Activated CD8-positive, alpha-beta memory T cell treated with anti-CD3 and anti-CD28 coated beads, Interleukin-2, amount 10 ng/mL, durations not matched to agents 7 days and 5 days (primary cell): Measurements from ENCODE around the gene B4GALT2. TPM values are rescaled to one million over a fixed set of nuclear protein-coding genes. Genes with fewer than 3 reads are reported as not detected.

Experiments
- ATAC-seq: fragments of 150-1000 bp; cut with Tn5 transposase; one replicate; pipeline ENCODE4 v1.10.0; 2021; ENCODE audit warnings: moderate library complexity
- CTCF ChIA-PET: fragments of 350-600 bp; sonication (Branson Sonifier 250); formaldehyde crosslinking; loops from one replicate; lab custom pipeline; 2021; ENCODE audit warnings: antibody characterized with exemption; lab: Charles Lee
- DNase-seq: peaks from one replicate; pipeline ENCODE4 v3.0.0-alpha.2; 2020
- H3K27ac Mint-ChIP-seq: one replicate; pipeline ENCODE4 v1.8.0; 2021; ENCODE audit warnings: mild to moderate bottlenecking, mixed read lengths
- H3K27me3 Mint-ChIP-seq: one replicate; pipeline ENCODE4 v1.8.0; 2021; ENCODE audit warnings: mixed read lengths
- H3K36me3 Mint-ChIP-seq: one replicate; pipeline ENCODE4 v1.8.0; 2021; ENCODE audit warnings: mild to moderate bottlenecking, mixed read lengths
- H3K4me1 Mint-ChIP-seq: one replicate; pipeline ENCODE4 v1.8.0; 2021; ENCODE audit warnings: mixed read lengths
- H3K4me3 Mint-ChIP-seq: one replicate; pipeline ENCODE4 v1.8.0; 2021; ENCODE audit warnings: mild to moderate bottlenecking, moderate library complexity, mixed read lengths
- H3K9me3 Mint-ChIP-seq: one replicate; pipeline ENCODE4 v1.8.0; 2022; ENCODE audit warnings: low read depth, mixed read lengths
- total RNA-seq, 2 experiments: library from RNA; stranded (reverse); gene quantifications; one replicate each; pipeline ENCODE4 v1.2.3, GENCODE V29; 2021

The B4GALT2 gene
- total RNA-seq, 2 experiments from 2014 or later: 20.1 to 25.5 TPM

- no peak for DNase-seq
- ATAC-seq: no peak
- CTCF ChIA-PET: interaction anchor here (9.4 kb wide), 1 partner anchor 16 kb away, joined by 123 read pairs; the partner anchor contains the start of gene ARTN
- no peak overlapping the region for H3K4me3 Mint-ChIP-seq
- no peaks in the 10 kb centered on the region for H3K9me3 Mint-ChIP-seq
- no peaks in the 10 kb centered on the region for H3K27me3 Mint-ChIP-seq
- H3K36me3 Mint-ChIP-seq: peaks cover 5% of the 10 kb centered on the region
- no peak overlapping the region for H3K27ac Mint-ChIP-seq
- H3K4me1 Mint-ChIP-seq: peaks cover 14% of the 10 kb centered on the region
These were observed 27.7 kb upstream of the B4GALT2 start for GRCh38 chr1:43951021-43951985.

DNA sequence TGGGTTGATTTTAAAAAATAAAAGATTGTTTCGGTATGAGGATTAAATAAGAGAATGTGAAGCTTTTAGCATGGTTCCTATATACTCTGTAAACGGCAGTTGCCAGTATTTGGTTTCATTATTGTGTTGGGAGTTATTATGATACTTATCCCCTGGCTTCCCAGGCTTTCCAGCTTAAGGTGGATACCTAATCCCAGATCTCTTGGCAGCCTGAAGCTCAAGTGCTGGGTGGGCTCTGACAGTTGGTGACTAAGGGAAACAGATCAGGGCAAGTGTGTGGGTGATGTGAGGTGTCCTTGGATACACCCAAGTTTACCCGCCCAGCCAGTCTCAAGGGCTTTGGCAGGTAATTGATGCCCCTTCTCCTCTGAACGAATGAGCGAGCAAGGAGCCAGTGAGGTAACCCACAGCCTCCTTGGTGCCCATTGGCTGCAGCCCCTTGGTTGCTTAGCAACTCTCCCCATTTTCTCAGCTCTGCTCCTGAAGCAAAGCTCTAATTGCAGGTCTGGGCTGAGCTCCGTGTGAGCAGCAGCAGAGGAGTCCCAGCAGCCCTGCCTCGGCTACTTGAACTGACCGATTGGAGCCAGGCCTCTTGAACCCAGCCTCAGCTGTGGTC lies 26.2 kb upstream of the B4GALT2 start:
- no peaks in the 10 kb centered on the region for H3K9me3 Mint-ChIP-seq

DNA sequence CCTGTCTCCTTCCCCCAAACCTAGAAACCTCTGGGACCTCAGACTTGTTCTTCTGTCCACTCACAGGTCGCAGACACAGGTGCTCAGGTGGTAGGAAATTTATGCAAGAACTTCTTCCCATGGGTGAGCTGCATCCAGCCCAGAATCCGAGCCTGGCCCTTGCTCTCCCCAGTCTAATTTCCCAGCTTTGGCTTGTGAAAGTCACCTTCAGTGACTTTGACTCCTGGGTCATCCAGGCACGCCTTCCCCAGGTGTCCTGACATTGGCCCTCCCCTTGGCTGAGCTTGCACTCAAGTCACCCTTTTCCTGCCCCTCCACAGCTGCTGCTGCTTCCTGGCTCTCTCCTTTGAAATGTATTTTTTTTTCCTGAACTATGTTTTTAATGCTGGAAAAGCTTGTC lies 25.6 kb upstream of the B4GALT2 start:
- H3K27ac Mint-ChIP-seq: no peak overlapping the region
- no peaks in the 10 kb centered on the region for H3K27me3 Mint-ChIP-seq
- ATAC-seq (no peak), DNase-seq (no peak)
- H3K36me3 Mint-ChIP-seq: peaks cover 5% of the 10 kb centered on the region
- CTCF ChIA-PET: interaction anchor here (0.7 to 2.3 kb wide), 3 partner anchors 17 to 190 kb away, joined by 3 to 8 read pairs (median 3); partner anchors contain the start of gene ARTN
- peaks cover 6% of the 10 kb centered on the region for H3K4me1 Mint-ChIP-seq
- H3K4me3 Mint-ChIP-seq: no peak overlapping the region
- H3K9me3 Mint-ChIP-seq: no peaks in the 10 kb centered on the region

More for the DNA sequence above, 26.2 kb upstream of the B4GALT2 start:
- no peak for ATAC-seq
- no peak overlapping the region for H3K4me3 Mint-ChIP-seq
- no peak for DNase-seq
- H3K27me3 Mint-ChIP-seq: no peaks in the 10 kb centered on the region
- no peak overlapping the region for H3K27ac Mint-ChIP-seq
- peaks cover 5% of the 10 kb centered on the region for H3K36me3 Mint-ChIP-seq
- peaks cover 11% of the 10 kb centered on the region for H3K4me1 Mint-ChIP-seq
- CTCF ChIA-PET: interaction anchor here (0.7 to 2.3 kb wide), 2 partner anchors 18 to 190 kb away, joined by 3 to 8 read pairs; partner anchors contain the start of gene ARTN

DNA sequence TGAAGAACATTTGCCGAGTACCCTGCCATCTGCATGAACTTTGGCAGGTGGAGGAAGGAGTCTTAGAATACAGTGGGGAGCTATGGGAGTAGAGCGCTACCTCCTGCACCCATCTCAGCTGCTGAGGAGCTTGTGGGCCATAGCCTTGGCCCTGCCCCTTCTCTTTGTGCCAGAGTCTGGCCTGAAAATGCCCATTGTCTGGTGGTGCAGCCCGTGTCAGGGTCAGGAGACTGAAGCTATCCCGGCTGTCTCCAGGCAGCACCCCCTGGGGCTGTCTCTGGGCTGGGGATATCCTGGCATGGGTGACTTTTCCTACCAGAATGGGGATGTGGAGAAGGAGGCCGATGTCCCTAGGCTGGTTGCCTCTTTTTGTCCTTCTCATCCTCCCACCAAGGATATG lies 25.0 kb upstream of the B4GALT2 start:
- no peaks in the 10 kb centered on the region for H3K27me3 Mint-ChIP-seq
- ATAC-seq: no peak
- CTCF ChIA-PET: interaction anchor here (1.0 to 2.3 kb wide), 2 partner anchors 18 to 20 kb away, joined by 3 to 8 read pairs; partner anchors contain the start of gene ARTN
- no peak for DNase-seq
- no peak overlapping the region for H3K27ac Mint-ChIP-seq
- no peak overlapping the region for H3K4me3 Mint-ChIP-seq
- H3K9me3 Mint-ChIP-seq: no peaks in the 10 kb centered on the region
- no peaks in the 10 kb centered on the region for H3K4me1 Mint-ChIP-seq
- peaks cover 5% of the 10 kb centered on the region for H3K36me3 Mint-ChIP-seq

DNA sequence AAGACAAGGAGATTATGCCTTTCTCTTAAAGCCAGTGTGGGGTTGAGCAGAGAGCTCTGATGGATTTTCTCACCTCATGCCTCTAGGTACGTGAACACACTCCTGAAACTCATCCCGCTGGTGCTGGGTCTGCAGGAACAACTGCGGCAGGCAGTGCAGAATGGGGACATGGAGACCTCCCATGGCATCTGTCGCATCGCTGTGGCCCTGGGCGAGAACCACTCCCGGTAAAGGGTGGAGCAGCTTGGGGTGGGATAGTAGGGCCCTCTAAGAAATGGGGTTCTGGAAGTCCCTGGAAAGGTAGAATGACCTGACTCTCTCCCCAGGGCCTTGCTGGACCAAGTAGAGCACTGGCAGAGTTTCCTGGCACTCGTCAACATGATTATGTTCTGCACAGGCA lies 22.8 kb upstream of the B4GALT2 start:
- no peak for ATAC-seq
- H3K27ac Mint-ChIP-seq: no peak overlapping the region
- H3K4me1 Mint-ChIP-seq: no peaks in the 10 kb centered on the region
- DNase-seq: no peak
- no peaks in the 10 kb centered on the region for H3K36me3 Mint-ChIP-seq
- H3K27me3 Mint-ChIP-seq: no peaks in the 10 kb centered on the region
- CTCF ChIA-PET: interaction anchor here (0.9 to 1.4 kb wide), 2 partner anchors 9 to 10 kb away, joined by 3 to 4 read pairs; partner anchors contain the start of gene IPO13
- H3K4me3 Mint-ChIP-seq: no peak overlapping the region
- no peaks in the 10 kb centered on the region for H3K9me3 Mint-ChIP-seq

GRCh38 chr1:43957407-43958040 lies 21.5 kb upstream of the B4GALT2 start:
- CTCF ChIA-PET: interaction anchor here (0.5 to 1.8 kb wide), 3 partner anchors 10 to 908 kb away, joined by 3 to 4 read pairs (median 3); partner anchors contain the start of gene IPO13
- DNase-seq (no peak), ATAC-seq (no peak)
- no peak overlapping the region for H3K27ac Mint-ChIP-seq
- H3K4me3 Mint-ChIP-seq: no peak overlapping the region
- H3K36me3 Mint-ChIP-seq: no peaks in the 10 kb centered on the region
- H3K27me3 Mint-ChIP-seq: no peaks in the 10 kb centered on the region
- no peaks in the 10 kb centered on the region for H3K9me3 Mint-ChIP-seq
- H3K4me1 Mint-ChIP-seq: peaks cover 2% of the 10 kb centered on the region

DNA sequence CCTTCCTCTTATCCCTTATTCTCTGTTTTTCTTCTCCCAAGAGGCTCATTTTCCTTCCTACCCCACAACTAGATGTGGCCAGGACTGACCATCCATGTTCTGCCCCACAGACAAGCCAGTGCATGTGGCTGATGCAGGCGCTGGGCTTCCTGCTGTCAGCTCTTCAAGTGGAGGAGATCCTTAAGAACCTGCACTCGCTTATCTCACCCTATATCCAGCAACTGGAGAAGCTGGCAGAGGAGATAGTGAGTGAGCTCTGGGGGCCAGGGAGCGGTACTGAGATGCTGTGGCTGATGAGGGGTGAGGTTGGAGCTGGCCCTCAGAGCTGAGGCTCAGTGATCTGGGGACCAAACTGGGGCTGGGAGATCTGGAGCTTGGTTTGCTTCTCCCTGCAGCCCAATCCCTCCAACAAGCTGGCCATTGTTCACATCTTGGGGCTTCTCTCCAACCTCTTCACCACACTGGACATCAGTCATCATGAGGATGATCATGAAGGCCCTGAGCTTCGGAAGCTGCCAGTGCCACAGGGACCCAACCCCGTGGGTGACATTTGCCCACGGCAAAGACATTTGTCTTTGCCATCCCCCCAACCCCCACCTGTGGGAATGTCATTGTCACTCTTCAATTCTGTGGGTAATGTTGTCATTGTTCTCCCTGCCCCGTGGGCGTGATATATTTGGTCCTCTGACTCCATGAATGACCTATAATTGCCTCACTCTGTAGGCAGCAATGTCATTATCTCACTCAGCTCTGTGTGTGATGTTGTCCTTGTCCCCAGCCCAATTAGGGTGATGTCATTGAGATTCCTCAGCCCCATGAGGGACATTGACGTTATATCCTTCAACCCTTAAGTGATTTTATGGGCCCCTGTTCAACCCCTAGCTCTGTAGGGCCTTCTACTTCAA lies 20.4 kb upstream of the B4GALT2 start:
- no peak overlapping the region for H3K27ac Mint-ChIP-seq
- no peaks in the 10 kb centered on the region for H3K27me3 Mint-ChIP-seq
- H3K9me3 Mint-ChIP-seq: no peaks in the 10 kb centered on the region
- DNase-seq (no peak), ATAC-seq (no peak)
- CTCF ChIA-PET: interaction anchor here (0.5 to 1.8 kb wide), 4 partner anchors 11 to 304 kb away, joined by 3 to 6 read pairs (median 4); partner anchors contain the start of gene IPO13
- no peaks in the 10 kb centered on the region for H3K36me3 Mint-ChIP-seq
- H3K4me3 Mint-ChIP-seq: no peak overlapping the region
- peaks cover 10% of the 10 kb centered on the region for H3K4me1 Mint-ChIP-seq

DNA sequence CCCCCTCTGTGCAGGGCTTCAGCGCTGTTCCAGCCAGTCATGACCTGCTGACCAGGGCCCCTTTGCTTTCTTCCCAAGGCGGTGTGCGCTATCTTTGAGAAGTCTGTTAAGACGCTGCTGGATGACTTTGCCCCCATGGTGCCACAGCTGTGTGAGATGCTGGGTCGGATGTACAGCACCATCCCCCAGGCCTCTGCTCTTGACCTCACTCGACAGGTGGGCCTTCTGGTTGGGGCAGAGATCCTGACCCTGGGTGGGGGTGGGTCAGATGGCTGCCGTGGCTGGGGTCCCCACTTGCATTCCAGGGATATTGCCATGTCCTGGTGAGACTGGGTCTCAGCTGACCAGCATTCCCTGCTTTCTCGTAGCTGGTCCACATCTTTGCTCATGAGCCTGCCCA lies 18.2 kb upstream of the B4GALT2 start:
- H3K4me3 Mint-ChIP-seq: no peak overlapping the region
- CTCF ChIA-PET: no interaction called here
- ATAC-seq: no peak
- H3K4me1 Mint-ChIP-seq: peaks cover 10% of the 10 kb centered on the region
- no peak for DNase-seq
- no peak overlapping the region for H3K27ac Mint-ChIP-seq
- H3K9me3 Mint-ChIP-seq: no peaks in the 10 kb centered on the region
- H3K27me3 Mint-ChIP-seq: no peaks in the 10 kb centered on the region
- no peaks in the 10 kb centered on the region for H3K36me3 Mint-ChIP-seq

GRCh38 chr1:43961692-43962091 lies 17.3 kb upstream of the B4GALT2 start:
- Mint-ChIP-seq H3K27ac (no peak overlapping the region), H3K4me3 (no peak overlapping the region), H3K27me3 (no peaks in the 10 kb centered on the region), H3K9me3 (no peaks in the 10 kb centered on the region), H3K36me3 (no peaks in the 10 kb centered on the region), H3K4me1 (peaks cover 10% of the 10 kb centered on the region)
- DNase-seq: no peak
- ATAC-seq: no peak
- CTCF ChIA-PET: interaction anchor here (0.9 kb wide), 1 partner anchor 74 kb away, joined by 3 read pairs; no protein-coding TSS in a partner anchor

DNA sequence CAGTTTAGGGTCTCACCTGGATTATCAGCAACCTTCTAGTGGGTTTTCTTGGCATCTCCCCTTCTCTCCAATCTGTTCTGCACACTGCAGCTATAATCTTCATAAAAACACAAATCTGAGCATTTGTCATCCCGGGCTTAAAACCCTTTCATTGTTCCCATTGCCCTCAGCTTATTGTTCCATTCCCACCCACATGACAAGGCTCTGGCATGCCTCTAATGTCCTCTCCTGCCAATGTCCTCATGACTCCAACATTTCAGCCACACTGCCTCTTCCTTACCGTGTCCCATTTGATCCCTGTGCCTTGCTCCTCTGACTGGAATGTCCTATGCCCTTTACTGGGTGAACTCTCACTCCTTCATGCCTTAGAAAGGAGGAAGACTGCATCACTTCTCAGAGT lies 16.7 kb upstream of the B4GALT2 start:
- no peak for DNase-seq
- H3K4me1 Mint-ChIP-seq: peaks cover 10% of the 10 kb centered on the region
- CTCF ChIA-PET: no interaction called here
- no peaks in the 10 kb centered on the region for H3K9me3 Mint-ChIP-seq
- H3K27me3 Mint-ChIP-seq: no peaks in the 10 kb centered on the region
- no peak for ATAC-seq
- H3K27ac Mint-ChIP-seq: no peak overlapping the region
- H3K36me3 Mint-ChIP-seq: no peaks in the 10 kb centered on the region
- H3K4me3 Mint-ChIP-seq: no peak overlapping the region

DNA sequence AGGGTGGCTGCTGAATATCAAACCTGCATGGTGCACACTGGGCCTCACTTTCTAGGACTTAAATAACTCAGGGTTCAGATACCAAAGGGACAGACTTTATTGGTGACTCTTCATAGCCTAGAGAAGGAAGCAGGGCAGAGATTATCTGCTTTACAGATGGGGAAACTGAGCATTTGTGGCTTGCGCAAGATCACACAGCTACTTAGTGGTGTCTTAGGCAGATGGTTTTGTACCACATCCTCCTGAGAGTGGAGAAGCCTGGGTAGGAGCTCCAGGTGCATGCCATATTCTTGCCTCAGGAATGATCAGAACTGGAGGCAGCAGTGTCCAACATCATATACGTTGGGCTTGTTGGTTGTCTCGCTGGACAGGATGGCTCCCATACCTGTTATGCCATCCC lies 16.0 kb upstream of the B4GALT2 start:
- CTCF ChIA-PET: no interaction called here
- H3K4me3 Mint-ChIP-seq: no peak overlapping the region
- no peaks in the 10 kb centered on the region for H3K36me3 Mint-ChIP-seq
- DNase-seq (no peak), ATAC-seq (no peak)
- H3K4me1 Mint-ChIP-seq: peaks cover 10% of the 10 kb centered on the region
- H3K27ac Mint-ChIP-seq: no peak overlapping the region
- no peaks in the 10 kb centered on the region for H3K27me3 Mint-ChIP-seq
- no peaks in the 10 kb centered on the region for H3K9me3 Mint-ChIP-seq

- ATAC-seq: no peak
- Mint-ChIP-seq H3K36me3 (no peaks in the 10 kb centered on the region), H3K9me3 (no peaks in the 10 kb centered on the region), H3K4me3 (no peak overlapping the region), H3K27ac (no peak overlapping the region), H3K27me3 (no peaks in the 10 kb centered on the region), H3K4me1 (peaks cover 10% of the 10 kb centered on the region)
- DNase-seq: no peak
- CTCF ChIA-PET: interaction anchor here (0.6 to 1.3 kb wide), 2 partner anchors 41 to 61 kb away, joined by 3 to 4 read pairs; no protein-coding TSS in a partner anchor
These were observed 15.1 kb upstream of the B4GALT2 start for GRCh38 chr1:43963890-43964289.
